Effector CD4-positive, alpha-beta T cell (primary cell): ENCODE data around the gene ZCCHC24.

Experiments used
- DNase-seq: peaks from one replicate; pipeline ENCODE4 v3.0.0-alpha.2; 2020

Gene ZCCHC24

DNA sequence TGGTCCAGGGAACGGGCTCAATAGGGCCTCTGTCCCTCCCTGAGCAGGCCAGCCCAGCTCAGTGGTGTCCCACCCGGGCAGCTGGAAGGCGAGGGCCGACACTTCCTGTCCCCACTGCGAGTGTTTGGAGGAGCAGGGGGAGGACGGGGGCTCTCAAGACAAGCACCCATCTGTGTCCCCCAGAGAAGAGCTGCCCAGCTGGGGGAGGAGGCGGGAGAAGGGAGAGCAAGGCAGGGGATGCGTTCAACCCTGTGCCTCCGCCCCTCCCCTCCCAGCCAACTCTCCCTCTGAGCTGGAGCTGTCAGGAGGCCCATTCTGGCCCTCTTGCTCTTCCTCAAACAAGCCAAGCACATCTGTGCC lies 35.7 kb downstream of the ZCCHC24 start:
- DNase-seq, result no peak

DNA sequence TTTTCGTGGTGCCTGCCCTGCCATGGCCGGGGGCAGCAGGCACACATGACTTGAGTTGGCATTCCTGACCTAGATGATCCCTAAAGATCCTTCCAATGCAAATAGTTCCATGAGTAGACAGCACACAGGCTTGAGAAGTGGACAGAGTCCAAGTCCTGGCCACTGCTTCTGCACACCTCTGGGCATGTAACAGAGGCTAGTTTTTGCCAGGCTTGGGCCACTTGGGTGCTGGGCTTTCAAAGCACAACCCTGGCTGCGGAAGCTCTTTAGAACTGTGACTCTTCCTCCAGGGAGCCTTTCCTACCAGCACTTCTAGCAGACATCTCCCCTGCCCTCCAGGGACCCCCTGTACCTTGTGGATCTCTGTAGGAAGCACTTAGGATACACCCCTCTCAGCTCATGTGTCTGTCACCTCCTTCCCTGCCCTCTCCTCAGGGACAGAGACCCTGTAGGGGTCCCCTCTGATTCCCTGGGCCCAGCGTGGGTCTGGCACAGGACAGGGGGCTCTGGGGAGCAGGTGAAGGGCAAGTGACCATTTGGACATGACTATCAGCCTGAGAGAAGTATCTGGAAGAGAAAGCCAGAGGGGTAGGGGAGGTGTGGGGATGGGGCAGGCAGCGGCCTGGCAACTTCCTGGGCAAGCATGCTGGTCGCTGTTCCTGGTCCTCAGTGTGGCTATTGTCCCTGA lies 36.2 kb downstream of the ZCCHC24 start:
- no peak for DNase-seq

DNA sequence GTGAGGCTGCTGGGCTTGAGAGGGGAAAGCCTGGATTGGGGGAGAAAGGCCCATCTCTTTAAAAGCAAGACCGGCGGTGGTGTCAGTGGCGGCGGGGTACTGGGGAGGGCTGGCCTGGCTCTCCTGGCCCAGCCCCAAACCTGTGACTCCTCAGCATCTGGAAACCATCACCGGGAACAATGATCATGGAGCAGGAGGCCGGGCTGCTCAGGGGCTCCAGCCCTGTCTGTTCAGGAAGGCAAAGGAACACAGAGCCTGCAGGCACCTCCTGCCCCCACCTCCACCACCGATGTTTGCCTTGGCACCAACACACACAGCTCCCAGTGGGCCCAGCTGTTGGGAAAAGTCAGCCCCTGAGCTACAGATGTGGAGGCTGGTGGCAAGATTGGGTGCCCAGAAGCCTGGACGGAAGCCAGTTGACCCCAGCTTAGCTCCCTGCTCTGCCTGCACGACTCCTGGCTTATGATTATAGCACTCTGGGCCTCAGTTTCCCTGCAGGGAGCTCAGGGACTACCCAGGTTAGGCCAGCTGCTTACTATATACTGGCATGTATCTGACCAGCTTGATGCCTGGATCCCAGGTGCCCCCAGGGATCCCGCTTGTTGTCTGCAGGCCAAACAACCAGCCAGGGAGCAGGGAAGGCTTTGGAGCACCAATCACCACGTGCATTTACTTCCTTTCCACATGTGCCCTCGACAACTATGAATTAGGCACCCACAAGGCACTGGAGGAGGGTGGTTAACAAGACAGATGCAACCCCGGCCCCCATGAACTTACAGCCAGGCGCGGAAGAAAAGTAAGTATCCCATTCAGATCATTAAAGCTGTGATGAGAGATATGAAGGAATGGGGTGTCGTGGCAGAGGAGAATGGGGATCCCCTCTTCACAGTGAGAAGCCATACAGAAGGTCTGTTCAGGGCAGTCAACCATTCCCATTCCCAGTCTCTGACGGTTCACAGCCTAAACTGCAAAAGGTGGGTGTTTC lies 37.3 kb downstream of the ZCCHC24 start:
- DNase-seq, result no peak

DNA sequence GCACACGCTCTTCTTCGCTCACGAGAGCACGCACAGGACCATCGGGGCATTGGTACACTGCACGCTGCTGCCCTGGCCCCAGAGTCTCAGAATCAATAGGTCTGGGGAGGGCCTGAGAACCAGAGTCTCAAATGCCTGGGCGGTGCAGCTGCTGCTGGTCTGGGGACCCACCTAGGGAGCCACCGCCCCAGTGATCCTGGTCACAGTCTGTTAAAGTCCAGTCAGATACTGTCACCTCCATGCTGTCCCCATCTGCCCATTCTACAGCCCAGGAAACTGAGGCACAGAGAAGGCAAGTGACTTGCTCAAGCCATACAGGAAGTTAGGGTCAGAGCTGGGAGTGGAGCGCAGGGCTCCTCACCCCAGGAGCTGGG lies 38.0 kb downstream of the ZCCHC24 start:
- no peak for DNase-seq

DNA sequence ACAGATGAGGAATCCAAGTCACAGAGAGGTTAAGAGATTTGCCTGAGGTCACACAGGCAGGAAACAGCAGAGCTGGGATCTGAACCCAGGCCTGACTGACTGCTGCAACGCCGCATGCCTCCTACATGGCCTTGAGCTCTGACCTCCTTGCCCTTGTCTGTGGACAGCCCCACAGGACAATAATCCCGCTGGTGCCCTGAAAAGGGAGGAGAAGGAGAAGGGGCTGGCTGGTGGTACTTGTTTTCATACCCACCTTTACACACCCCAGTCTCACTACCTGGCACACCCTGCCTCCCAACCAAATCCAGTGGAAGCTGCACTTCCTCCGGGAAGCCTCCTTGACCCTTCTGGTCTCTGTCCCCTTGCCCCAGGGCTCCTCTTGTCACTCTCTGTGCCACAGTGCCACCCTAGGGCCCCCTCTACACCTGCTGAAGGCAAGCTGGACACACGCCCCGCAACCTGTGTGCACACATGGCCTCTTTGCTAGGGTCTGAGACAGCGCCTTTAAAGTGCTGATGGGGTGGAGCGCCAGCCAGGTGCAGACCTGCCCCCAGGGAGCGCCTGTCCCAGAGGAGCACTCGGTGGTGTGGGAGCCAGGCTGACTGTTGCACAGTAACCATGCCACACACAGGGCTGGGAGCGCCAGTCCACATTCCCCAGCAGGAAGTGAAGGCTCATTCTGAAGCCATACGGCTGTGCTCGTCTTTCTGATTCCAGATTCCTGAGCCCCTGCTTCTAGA lies 38.6 kb downstream of the ZCCHC24 start:
- no peak for DNase-seq

DNA sequence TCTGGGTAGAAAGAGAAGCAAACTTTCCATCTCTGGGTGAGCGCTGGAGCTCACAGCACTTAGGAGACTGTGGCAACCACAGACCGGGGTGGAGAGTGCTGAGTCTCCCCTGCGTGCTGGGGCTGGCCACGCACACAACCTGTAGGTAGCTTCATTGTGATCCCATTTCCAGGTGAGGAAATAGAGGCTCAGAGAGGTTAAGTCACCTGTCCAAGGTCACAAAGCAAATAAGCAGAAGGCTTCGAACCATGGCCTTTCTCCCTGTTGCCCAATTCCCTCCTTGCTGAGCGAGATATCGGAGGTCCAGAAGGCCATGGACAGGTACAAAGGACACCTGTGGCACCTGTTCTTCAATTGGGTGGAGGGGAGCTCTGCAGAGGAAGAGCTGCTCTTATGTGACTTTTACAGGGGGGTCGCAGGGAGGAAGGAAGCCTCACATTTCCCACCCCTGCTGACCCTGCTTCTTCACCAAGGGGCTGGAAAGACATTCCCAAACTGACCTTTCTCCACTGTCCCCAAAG lies 39.4 kb downstream of the ZCCHC24 start:
- DNase-seq, result no peak

DNA sequence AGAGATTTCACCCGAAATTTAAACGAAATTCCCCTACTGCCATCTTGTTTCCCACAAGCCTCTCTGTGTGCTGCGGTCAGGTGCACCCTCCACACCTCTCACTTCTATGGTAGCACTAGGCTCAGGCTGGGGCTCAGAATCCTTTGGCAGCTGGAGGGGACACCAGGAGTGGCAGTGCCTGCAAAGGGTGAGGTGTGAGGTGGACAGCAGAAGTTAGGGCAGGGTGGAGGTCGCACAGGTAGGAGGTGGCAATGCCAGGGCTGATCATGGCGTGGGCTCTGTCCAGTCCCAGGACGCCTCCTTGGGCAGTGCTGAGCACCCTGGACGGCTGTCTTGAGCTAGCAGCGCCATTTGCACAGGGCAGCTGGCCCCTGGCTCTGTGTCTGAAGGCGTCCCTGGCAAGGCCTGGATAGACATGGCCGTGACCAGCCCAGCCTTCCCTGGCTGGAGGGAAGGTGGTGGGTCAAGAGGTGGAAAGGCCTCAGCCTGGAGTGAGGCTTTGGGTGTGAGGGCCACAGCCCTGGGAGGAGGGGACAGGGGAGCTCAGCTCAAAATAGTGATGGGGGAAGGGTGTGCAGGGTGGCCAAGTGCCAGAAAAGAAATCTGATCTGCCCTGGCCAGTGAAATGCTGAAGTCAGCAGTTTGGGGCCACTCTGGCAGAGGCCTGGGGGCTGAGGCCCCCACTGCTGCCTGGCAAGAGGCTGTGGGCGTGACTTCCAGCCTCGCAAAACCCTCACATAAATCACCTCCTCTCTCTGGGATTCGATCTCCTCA lies 40.0 kb downstream of the ZCCHC24 start:
- no peak for DNase-seq

DNA sequence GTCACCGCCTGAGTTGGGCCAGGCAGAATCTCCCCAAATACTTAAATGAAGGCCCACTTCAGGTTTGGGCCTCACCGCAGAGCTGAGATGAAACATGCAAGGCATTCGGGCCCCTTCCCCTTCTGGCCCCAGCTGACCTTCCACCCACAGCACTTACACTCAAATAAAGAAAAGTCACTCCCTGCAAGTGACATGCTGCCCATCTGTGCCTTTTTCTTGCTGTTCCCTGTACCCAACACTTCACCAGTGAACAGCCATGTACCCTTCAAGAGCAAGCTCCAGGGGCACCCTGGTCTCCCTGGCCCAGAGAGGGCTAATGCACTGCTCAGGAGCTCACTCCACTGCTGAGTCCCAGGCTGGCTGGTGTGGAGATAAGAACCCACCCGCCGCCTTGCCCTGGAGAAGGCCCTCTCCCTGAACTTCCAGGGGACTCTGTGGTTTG lies 40.7 kb downstream of the ZCCHC24 start:
- DNase-seq, result no peak

DNA sequence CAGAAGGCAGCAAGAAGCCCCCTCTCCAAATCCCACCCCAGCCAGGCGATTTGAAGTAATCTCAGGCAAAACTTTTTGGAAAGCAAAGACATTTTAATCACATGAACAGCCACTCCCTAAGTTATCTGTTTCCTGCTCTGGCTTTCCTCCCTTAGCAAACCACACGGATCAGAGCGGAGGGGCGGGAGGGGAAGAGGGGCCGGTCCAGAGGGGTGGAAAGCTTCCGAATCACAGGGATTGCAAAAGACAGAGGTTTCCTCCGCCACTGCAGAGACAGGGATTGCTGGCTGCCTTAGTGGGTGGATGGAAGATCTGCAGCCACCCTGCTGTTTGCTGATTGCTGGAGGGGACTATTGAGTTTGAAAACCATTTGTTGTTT lies 41.2 kb downstream of the ZCCHC24 start:
- no peak for DNase-seq

DNA sequence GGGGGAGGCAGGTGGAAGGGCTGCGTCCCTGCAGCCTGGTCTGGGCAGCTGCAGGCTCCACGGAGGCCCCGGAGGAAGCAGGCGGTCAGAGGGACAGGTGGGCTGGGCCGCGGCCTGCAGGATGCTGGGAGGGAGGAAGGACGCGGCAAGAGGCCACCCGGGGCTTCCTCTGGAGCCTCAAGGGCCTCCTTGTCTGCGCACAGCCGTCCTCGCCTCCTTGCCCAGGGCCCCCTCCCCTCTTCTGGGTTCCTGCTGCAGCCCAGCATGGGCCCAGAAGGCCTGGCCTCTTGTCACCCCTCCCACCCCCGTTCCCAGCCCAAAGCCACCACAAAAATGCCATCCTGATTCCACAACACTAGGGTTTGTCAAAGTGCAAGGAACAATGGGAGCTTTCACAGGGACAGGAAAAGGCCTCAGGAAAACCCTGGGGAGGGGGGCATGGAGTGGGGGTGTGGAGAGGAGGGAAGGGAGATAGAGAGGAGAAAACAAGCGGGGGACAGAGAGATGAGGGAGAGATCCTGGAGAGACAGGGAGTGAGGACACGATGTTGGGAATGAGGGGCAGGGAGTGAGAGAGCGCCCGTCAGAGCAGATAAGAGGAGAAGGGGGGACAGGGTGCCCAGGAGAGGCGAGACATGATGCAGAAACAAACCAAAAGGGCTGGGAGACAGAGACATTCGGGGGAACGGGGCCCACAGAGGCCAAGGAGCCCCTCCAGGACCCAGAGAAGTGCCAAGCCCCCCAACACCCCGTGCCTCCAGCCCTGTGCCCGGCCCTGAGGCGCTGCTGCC lies 41.8 kb downstream of the ZCCHC24 start:
- DNase-seq, result no peak

DNA sequence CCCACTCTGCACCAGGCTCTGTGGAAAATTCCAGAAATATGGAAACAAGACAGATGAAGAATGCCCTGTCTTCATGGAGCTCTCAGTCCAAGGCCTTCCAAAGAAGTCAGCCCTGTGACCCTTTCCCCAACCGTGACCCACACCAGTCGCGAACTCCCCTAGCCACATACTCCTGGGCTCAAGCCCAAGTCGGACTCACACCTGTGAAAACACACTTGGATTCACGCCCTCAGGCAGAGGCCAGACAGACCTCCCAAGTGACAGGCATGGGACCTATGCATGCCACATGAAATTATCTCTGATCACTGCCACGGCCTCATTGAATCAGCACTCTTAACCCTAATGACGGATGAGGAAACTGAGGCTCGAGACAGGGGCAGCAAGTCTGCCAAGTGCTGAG lies 42.5 kb downstream of the ZCCHC24 start:
- DNase-seq, result no peak

DNA sequence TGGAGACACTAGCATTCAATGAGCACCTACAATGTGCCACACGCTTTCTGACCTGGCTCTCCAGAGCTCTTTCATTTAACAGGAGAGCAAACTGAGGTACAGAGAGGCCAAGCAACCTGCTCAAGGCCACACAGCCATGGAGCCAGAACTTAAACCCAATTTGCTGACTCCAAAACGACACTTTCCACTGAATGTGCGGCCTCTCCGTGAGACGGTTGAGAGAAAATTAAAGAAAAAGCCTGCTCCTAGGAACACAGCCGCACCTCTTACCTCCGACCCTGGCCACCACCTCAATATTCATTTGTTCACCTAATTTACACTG lies 42.8 kb downstream of the ZCCHC24 start:
- DNase-seq, result no peak

DNA sequence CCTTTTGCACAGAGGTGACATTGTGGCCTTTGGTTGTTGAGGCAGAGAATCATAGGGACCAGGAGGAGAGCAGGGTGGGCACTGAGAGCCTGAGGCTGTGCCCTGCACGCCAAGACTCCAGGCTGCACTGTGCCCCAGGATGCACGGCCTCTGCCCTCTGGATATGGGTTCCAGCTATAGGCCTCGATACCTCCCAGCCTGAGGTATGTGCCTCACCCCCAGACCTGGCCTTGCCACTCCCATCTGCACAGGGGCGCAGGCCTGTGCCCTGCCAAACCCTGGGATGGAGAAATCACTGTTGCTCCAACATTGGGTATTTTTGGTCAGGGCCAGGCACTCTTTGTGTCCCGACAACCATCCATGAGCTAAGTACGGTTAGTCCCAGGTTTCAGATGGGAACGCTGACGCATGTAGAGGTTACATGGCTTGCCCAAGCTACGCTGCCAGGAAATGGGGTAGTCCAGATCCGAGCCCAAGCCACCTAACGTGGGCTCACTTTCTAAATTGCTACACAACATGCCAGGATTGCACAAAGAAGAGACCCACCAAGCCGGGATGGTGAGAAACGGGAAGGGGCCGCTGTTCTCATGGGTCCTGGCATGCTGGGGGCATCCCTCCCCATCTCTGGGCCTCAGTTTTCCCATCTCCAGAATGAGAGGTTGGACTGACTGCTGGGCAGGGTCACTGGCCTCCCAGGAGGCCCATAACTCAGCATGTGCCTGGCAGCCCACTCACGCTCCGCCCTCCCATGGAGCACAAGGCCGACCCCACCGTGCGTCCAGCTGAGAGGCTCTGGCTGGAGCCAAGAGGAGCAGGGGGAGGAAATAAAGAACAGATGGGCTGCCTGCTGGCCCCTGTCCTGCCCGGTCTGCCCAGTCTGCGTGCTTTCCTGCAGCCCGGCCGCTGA lies 44.2 kb downstream of the ZCCHC24 start:
- no peak for DNase-seq

DNA sequence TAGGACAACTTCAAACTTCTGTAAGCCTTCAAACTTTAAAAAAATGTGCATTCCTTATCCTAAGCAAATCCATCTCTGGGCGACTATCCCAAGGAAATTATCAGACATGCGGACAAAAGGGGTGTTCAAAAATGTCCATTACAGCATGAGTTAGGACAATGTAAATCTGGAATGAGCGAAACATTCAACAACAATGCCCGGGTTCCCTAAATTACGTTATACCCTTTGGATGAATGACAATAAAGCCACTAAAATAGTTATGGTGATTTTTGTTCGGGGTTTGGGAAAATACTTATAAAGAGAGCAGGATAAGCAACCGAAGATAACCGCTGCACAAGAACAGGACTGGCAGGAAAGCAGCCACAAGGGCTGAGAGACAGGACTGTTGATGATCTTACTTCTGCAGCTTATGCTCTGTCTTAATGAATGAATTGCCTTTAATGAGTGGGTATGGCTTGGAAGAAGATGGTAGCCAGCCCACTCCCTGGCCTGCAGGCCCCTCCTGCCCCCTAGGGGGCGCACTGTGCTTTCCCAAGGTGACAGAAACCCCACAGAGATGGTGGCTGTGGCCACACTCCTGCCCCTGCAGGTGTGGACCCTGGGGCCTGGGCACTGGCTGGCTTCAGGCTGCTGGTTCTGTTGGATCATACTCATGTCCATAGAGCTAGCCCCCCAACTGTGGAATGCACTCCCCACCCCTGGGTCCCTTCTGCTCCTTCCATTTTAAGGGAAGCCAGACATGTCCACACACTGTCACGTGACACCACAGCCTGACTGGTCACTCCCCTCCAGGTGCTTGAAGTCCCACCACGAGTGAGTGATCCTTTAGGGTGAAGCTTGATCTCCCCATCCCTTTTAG lies 45.0 kb downstream of the ZCCHC24 start:
- DNase-seq, result peak; percentile 27

DNA sequence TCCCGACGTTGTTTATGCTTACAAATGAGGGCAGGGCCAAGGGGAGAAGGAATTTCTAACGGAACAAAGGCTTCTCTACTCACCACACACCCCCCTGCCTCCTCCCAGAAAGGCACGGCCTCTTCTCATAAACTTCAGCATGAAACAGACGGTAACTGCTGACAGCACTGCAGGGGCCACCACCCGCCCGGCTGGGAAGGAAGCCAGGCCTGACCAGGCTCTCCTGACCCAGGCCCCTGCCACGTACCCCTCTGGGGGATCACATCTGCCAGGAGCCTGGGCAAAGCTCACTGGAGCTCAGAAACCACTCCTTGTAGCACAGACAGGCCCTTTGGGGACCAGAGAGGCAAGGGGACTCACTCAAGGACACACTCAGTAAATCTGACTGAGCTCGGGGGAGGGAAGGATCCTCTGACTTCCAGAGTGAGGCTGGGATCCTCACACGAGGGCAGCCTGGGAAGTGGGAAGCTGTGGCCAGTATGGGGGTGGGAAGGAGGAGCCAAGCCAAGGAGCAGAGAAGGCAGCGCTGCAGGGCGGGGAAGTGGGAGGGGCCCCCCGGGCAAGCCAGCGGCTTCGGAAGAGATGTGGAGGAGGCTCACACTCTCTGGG lies 46.1 kb downstream of the ZCCHC24 start:
- DNase-seq, result no peak

DNA sequence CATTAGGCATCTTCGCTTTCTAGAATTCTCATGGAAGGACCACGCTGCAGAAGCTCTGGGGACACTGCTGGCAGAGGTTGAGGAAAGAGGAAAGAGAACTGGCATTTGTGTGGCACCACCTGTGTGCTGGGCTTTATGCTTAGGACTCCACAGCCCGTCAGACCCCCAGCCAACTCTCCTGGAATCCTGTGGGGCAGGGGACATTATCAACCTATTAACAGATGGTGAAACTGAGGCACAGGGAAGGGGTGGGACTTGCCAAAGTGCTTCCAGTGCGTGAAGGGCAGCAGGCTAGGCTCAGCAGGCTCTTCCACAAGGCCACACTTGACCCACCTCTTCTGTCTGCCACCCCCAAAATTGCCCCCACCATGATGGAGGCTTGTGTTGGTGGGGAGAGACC lies 46.8 kb downstream of the ZCCHC24 start:
- DNase-seq, result no peak

DNA sequence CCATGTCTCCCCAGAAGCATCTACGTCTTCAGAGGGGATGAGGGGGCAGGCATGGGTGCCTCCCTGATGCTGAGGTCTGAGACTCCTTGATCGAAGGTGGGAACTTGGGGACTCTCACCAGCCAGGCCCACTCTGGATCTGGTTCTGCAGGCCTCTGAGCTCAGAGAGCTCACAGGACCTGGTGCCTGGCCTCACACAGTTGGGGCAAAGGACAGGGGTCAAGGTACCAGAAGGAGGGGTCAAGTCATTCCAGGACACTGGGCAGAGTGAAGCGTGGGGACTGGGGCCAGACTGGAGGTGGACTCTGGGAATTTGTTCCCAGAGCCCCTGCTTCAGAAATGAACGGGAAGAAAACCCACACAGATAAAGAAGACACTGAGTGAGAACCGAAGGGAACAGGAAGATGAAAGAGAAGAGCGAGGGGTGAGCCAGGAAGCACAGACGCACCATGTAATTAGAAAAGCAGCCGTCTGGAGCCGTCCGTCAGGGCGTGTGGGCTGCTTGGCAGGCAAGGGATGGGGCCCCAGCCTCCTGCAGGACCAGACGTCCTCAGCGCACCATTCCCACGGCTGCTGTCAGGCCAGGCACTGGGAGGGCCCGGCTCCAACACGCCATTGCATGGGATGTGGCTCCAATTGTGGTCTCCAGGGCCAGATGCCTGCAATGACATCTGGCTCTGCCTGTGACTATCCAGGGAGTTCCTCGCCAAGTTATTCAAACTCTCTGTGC lies 47.7 kb downstream of the ZCCHC24 start:
- no peak for DNase-seq

DNA sequence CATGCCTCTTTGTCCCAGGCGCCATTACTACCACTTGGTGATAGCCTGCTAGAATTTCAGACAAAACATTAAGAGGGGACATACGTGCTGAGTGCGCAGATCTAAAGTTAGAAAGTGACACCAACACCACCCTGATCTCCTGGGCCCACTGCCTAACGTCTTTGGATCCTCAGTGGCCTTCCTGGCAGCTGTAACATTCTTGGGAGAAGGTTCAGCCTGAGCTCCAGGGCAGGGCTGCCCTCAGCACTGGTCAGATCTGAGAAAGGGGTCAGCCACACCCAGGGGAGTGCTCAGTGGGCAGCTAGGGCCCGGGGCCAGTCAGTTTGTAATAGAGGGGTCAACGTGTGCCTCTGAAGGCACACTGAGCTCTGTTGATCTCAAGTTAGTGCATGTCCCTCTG lies 48.4 kb downstream of the ZCCHC24 start:
- no peak for DNase-seq

DNA sequence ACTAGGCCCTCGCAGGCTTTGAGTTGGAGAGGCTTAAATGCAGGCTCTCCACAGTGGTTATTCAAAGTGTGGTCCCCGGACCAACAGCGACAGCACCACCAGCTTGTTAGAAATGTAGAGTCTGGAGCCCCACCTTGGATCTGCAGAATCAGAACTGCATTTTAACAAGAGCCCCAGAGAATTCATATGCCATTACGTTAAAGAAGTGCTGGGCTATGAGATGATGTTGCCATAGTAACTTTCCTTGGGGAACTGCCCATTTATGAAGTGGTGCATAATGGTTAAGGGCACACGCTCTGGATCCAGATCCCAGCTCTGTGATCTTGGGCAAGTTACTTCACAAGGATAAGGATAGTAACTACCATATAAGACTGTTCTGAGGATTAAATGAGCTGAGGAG lies 48.9 kb downstream of the ZCCHC24 start:
- no peak for DNase-seq
